Immature natural killer cell (primary cell): ENCODE measurements around the gene ARHGEF38. TPM values are rescaled to one million over a fixed set of nuclear protein-coding genes. Genes with fewer than 3 reads are reported as not detected.
"Not testable (repeated sequence)": the region's sequence is repeated elsewhere in the genome, so short reads cannot be mapped to it uniquely, and the experiment has no call there.

Experiments used
- DNase-seq, 3 donors: peaks; one replicate each; pipeline ENCODE4 v3.0.0; 2022; ENCODE audit warnings: mixed read lengths in 1 of 3
- H3K27ac Mint-ChIP-seq, 6 donors: one replicate each; pipeline ENCODE4 v1.8.0; 2020; ENCODE audit warnings: mixed read lengths in 6 of 6, mild to moderate bottlenecking in 5 of 6, inconsistent platforms in 4 of 6, moderate library complexity in 3 of 6
- H3K27me3 Mint-ChIP-seq, 3 donors: one replicate each; pipeline ENCODE4 v1.8.0; 2020 to 2021; ENCODE audit warnings: low read depth in 3 of 3, mild to moderate bottlenecking in 3 of 3, mixed read lengths in 3 of 3, moderate library complexity in 3 of 3, inconsistent platforms in 1 of 3
- H3K36me3 Mint-ChIP-seq, 3 donors: one replicate each; pipeline ENCODE4 v1.8.0; 2020; ENCODE audit warnings: mixed read lengths in 3 of 3, inconsistent platforms in 2 of 3, mild to moderate bottlenecking in 2 of 3
- H3K4me1 Mint-ChIP-seq, 2 donors: one replicate each; pipeline ENCODE4 v1.8.0; 2020; ENCODE audit warnings: inconsistent platforms in 2 of 2, mild to moderate bottlenecking in 2 of 2, mixed read lengths in 2 of 2, moderate library complexity in 1 of 2
- H3K4me3 Mint-ChIP-seq, 5 donors: one replicate each; pipeline ENCODE4 v1.8.0; 2020; ENCODE audit warnings: mild to moderate bottlenecking in 5 of 5, mixed read lengths in 5 of 5, inconsistent platforms in 3 of 5, moderate library complexity in 3 of 5
- H3K9me3 Mint-ChIP-seq, 6 donors: one replicate each; pipeline ENCODE4 v1.8.0; 2020; ENCODE audit warnings: mild to moderate bottlenecking in 6 of 6, mixed read lengths in 6 of 6, inconsistent platforms in 4 of 6, moderate library complexity in 3 of 6
- polyA plus RNA-seq, 3 donors: library from polyadenylated mRNA; unstranded; fragments of 300-500 nt; fragmentation: Illumina TruSeq; gene quantifications; one replicate each; pipeline ENCODE4 v1.2.3, GENCODE V29; 2021

The ARHGEF38 gene
- polyA plus RNA-seq, 3 donors from 2014 or later = not detected

- Mint-ChIP-seq H3K36me3 (no peaks in the 10 kb centered on the region), H3K27ac (no peak overlapping the region), H3K4me3 (no peak overlapping the region), H3K4me1 (no peaks in the 10 kb centered on the region), H3K9me3 (peaks cover 0 to 2% (median 0%) of the 10 kb centered on the region in 6 donors), H3K27me3 (peaks cover 0 to 1% (median 0%) of the 10 kb centered on the region in 3 donors)
- no peak for DNase-seq
Observed at GRCh38 chr4:105603158-105603557, 50.7 kb downstream of the ARHGEF38 start.

- DNase-seq = no peak
- Mint-ChIP-seq H3K4me3 (no peak overlapping the region), H3K27me3 (peaks cover 0 to 3% (median 1%) of the 10 kb centered on the region in 3 donors), H3K9me3 (peaks cover 0 to 2% (median 0%) of the 10 kb centered on the region in 6 donors), H3K36me3 (no peaks in the 10 kb centered on the region), H3K4me1 (no peaks in the 10 kb centered on the region), H3K27ac (no peak overlapping the region)
Observed at GRCh38 chr4:105605493-105605892, 53.1 kb downstream of the ARHGEF38 start.

GRCh38 chr4:105607876-105608275 lies 55.5 kb downstream of the ARHGEF38 start:
- no peaks in the 10 kb centered on the region for H3K4me1 Mint-ChIP-seq
- H3K36me3 Mint-ChIP-seq = no peaks in the 10 kb centered on the region
- no peak for DNase-seq
- H3K27me3 Mint-ChIP-seq = peaks cover 0 to 5% (median 1%) of the 10 kb centered on the region in 3 donors
- H3K4me3 Mint-ChIP-seq = no peak overlapping the region
- H3K9me3 Mint-ChIP-seq = peaks cover 0 to 2% (median 0%) of the 10 kb centered on the region in 6 donors
- no peak overlapping the region for H3K27ac Mint-ChIP-seq

- H3K27me3 Mint-ChIP-seq, DNase-seq, H3K4me3 Mint-ChIP-seq, H3K36me3 Mint-ChIP-seq, H3K4me1 Mint-ChIP-seq, H3K9me3 Mint-ChIP-seq, H3K27ac Mint-ChIP-seq: not testable (repeated sequence)
Observed at GRCh38 chr4:105609819-105610218, 57.4 kb downstream of the ARHGEF38 start.

- no peaks in the 10 kb centered on the region for H3K9me3 Mint-ChIP-seq
- no peak for DNase-seq
- H3K4me3 Mint-ChIP-seq = no peak overlapping the region
- no peaks in the 10 kb centered on the region for H3K4me1 Mint-ChIP-seq
- no peaks in the 10 kb centered on the region for H3K36me3 Mint-ChIP-seq
- peaks cover 0 to 5% (median 2%) of the 10 kb centered on the region in 3 donors for H3K27me3 Mint-ChIP-seq
- H3K27ac Mint-ChIP-seq = no peak overlapping the region
Observed at GRCh38 chr4:105613306-105613705, 60.9 kb downstream of the ARHGEF38 start.

GRCh38 chr4:105619188-105619931 lies 66.9 kb downstream of the ARHGEF38 start:
- H3K27ac Mint-ChIP-seq = no peak overlapping the region
- no peaks in the 10 kb centered on the region for H3K4me1 Mint-ChIP-seq
- H3K4me3 Mint-ChIP-seq = no peak overlapping the region
- peaks cover 0 to 4% (median 0%) of the 10 kb centered on the region in 6 donors for H3K9me3 Mint-ChIP-seq
- no peaks in the 10 kb centered on the region for H3K36me3 Mint-ChIP-seq
- H3K27me3 Mint-ChIP-seq = peaks cover 0 to 5% (median 3%) of the 10 kb centered on the region in 3 donors
- no peak for DNase-seq

GRCh38 chr4:105620640-105621323 lies 68.4 kb downstream of the ARHGEF38 start:
- DNase-seq = no peak
- no peak overlapping the region for H3K27ac Mint-ChIP-seq
- no peaks in the 10 kb centered on the region for H3K36me3 Mint-ChIP-seq
- H3K4me3 Mint-ChIP-seq = no peak overlapping the region
- H3K27me3 Mint-ChIP-seq = peaks cover 0 to 5% (median 3%) of the 10 kb centered on the region in 3 donors
- no peaks in the 10 kb centered on the region for H3K4me1 Mint-ChIP-seq
- H3K9me3 Mint-ChIP-seq = peaks cover 0 to 4% (median 0%) of the 10 kb centered on the region in 6 donors

GRCh38 chr4:105622269-105622668 lies 69.8 kb downstream of the ARHGEF38 start:
- Mint-ChIP-seq H3K27me3 (peaks cover 0 to 3% (median 3%) of the 10 kb centered on the region in 3 donors), H3K4me3 (no peak overlapping the region), H3K27ac (no peak overlapping the region), H3K4me1 (no peaks in the 10 kb centered on the region), H3K36me3 (no peaks in the 10 kb centered on the region), H3K9me3 (peaks cover 0 to 4% (median 0%) of the 10 kb centered on the region in 6 donors)
- no peak for DNase-seq

- Mint-ChIP-seq H3K4me3 (no peak overlapping the region), H3K27ac (no peak overlapping the region), H3K9me3 (peaks cover 0 to 4% (median 0%) of the 10 kb centered on the region in 6 donors), H3K4me1 (no peaks in the 10 kb centered on the region), H3K36me3 (no peaks in the 10 kb centered on the region), H3K27me3 (peaks cover 0 to 3% (median 3%) of the 10 kb centered on the region in 3 donors)
- DNase-seq = no peak
Observed at GRCh38 chr4:105623099-105623498, 70.7 kb downstream of the ARHGEF38 start.

- Mint-ChIP-seq H3K36me3 (no peaks in the 10 kb centered on the region), H3K27ac (no peak overlapping the region), H3K4me1 (no peaks in the 10 kb centered on the region), H3K4me3 (no peak overlapping the region), H3K9me3 (peaks cover 0 to 4% (median 0%) of the 10 kb centered on the region in 6 donors), H3K27me3 (peaks cover 0 to 3% (median 3%) of the 10 kb centered on the region in 3 donors)
- no peak for DNase-seq
Observed at GRCh38 chr4:105624530-105624929, 72.1 kb downstream of the ARHGEF38 start.

- DNase-seq = no peak
- Mint-ChIP-seq H3K27me3 (peaks cover 0 to 3% (median 3%) of the 10 kb centered on the region in 3 donors), H3K4me3 (no peak overlapping the region), H3K36me3 (no peaks in the 10 kb centered on the region), H3K9me3 (peaks cover 0 to 4% (median 0%) of the 10 kb centered on the region in 6 donors), H3K4me1 (no peaks in the 10 kb centered on the region), H3K27ac (no peak overlapping the region)
Observed at GRCh38 chr4:105625214-105625613, 72.8 kb downstream of the ARHGEF38 start.

GRCh38 chr4:105626846-105627245 lies 74.4 kb downstream of the ARHGEF38 start:
- Mint-ChIP-seq H3K4me3 (no peak overlapping the region), H3K27me3 (no peaks in the 10 kb centered on the region), H3K4me1 (no peaks in the 10 kb centered on the region), H3K36me3 (no peaks in the 10 kb centered on the region), H3K9me3 (peaks cover 0 to 4% (median 0%) of the 10 kb centered on the region in 6 donors), H3K27ac (no peak overlapping the region)
- no peak for DNase-seq

GRCh38 chr4:105627620-105628019 lies 75.2 kb downstream of the ARHGEF38 start:
- Mint-ChIP-seq H3K36me3 (no peaks in the 10 kb centered on the region), H3K9me3 (peaks cover 0 to 4% (median 0%) of the 10 kb centered on the region in 6 donors), H3K4me3 (no peak overlapping the region), H3K4me1 (no peaks in the 10 kb centered on the region), H3K27ac (no peak overlapping the region), H3K27me3 (no peaks in the 10 kb centered on the region)
- no peak for DNase-seq
